Endothelial cell of umbilical vein (primary cell): Measurements from ENCODE around the gene DNAH1. TPM values are rescaled to one million over a fixed set of nuclear protein-coding genes. Genes with fewer than 3 reads are reported as not detected.

ENCODE experiments used
- BruUV-seq: library from RNA; stranded (reverse); fragments of 400-500 nt; replicated peaks from 2 replicates; lab custom pipeline; 2021; lab: Mats Ljungman, UMichigan
- CTCF ChIA-PET: fragments of 300-600, 350-600 bp; sonication (Branson Sonifier 250); formaldehyde crosslinking; loops from one replicate; lab custom pipeline; 2021; ENCODE audit warnings: antibody characterized with exemption, inconsistent platforms; lab: Charles Lee
- POLR2A ChIA-PET: fragments of 300-600, 350-600 bp; sonication (Branson Sonifier 250); formaldehyde crosslinking; loops from one replicate; lab custom pipeline; 2021; ENCODE audit warnings: antibody characterized with exemption, inconsistent platforms; lab: Charles Lee
- DNase-seq: peaks from one replicate; pipeline ENCODE4 v3.0.0-alpha.2; 2011; ENCODE audit warnings: low read depth, low spot score
- FAIRE-seq: peaks from 2 replicates; lab custom pipeline; 2011; peaks lifted over from hg19 to GRCh38; lab: Jason Lieb, UNC
- H2AFZ ChIP-seq: 2 replicates; pipeline ENCODE4 v1.6.0; 2012; ENCODE audit warnings: low read depth, low read length, control low read depth, inconsistent platforms
- H3K27ac ChIP-seq: 2 replicates; pipeline ENCODE4 v1.5.1; 2011; ENCODE audit warnings: low read depth, mild to moderate bottlenecking, control low read depth, low read length, moderate library complexity; ENCODE audit not compliant: insufficient read depth
- H3K27me3 ChIP-seq, 2 experiments: 2 replicates each; pipeline versions ENCODE4 v1.6.0 to v1.6.1; 2011; ENCODE audit warnings: low read length in 2 of 2, mixed read lengths in 1 of 2; ENCODE audit not compliant: control insufficient read depth in 2 of 2, insufficient read depth in 2 of 2
- H3K36me3 ChIP-seq, 2 experiments: 2 replicates in 1 of 2; 3 replicates in 1 of 2; pipeline ENCODE4 v1.5.1; 2011; ENCODE audit warnings: low read length in 2 of 2, mild to moderate bottlenecking in 1 of 2, moderate library complexity in 1 of 2; ENCODE audit not compliant: control insufficient read depth in 2 of 2, insufficient read depth in 2 of 2; ENCODE audit errors: extremely low read depth in 1 of 2
- H3K4me1 ChIP-seq: 3 replicates; pipeline ENCODE4 v1.5.1; 2011; ENCODE audit warnings: mild to moderate bottlenecking, low read length; ENCODE audit not compliant: control insufficient read depth, insufficient read depth; ENCODE audit errors: extremely low read depth
- H3K4me2 ChIP-seq: 2 replicates; pipeline ENCODE4 v1.6.1; 2011; ENCODE audit warnings: low read length, control low read depth, mixed read lengths; ENCODE audit not compliant: insufficient read depth
- H3K4me3 ChIP-seq, 3 experiments: fragments of 200-600 bp in 1 of 3; sonication (generic), shearing (Covaris generic) in 1 of 3; replicated peaks in 1 of 3; 2 replicates each; pipeline ENCODE4 v1.5.1; 2011 to 2016; ENCODE audit warnings: control low read depth in 3 of 3, low read length in 3 of 3, mild to moderate bottlenecking in 2 of 3, inconsistent platforms in 1 of 3, low read depth in 1 of 3, moderate library complexity in 1 of 3; ENCODE audit not compliant: insufficient read depth in 1 of 3
- H3K79me2 ChIP-seq: 2 replicates; pipeline ENCODE4 v1.6.0; 2012; ENCODE audit warnings: low read length, inconsistent platforms; ENCODE audit not compliant: control insufficient read depth, insufficient read depth
- H3K9ac ChIP-seq: replicated peaks from 2 replicates; pipeline ENCODE3; 2011; ENCODE audit warnings: low read length, control low read depth; ENCODE audit not compliant: insufficient read depth; ENCODE audit errors: extremely low read depth
- H3K9me1 ChIP-seq: replicated peaks from 3 replicates; pipeline ENCODE4 v1.6.0; 2011; ENCODE audit warnings: mild to moderate bottlenecking, low read length; ENCODE audit not compliant: control insufficient read depth, insufficient read depth; ENCODE audit errors: extremely low read depth
- H3K9me3 ChIP-seq: replicated peaks from 2 replicates; pipeline ENCODE4 v1.5.1; 2012; ENCODE audit warnings: low read length, inconsistent platforms; ENCODE audit not compliant: control insufficient read depth, insufficient read depth
- H4K20me1 ChIP-seq: replicated peaks from 2 replicates; pipeline ENCODE3; 2011; ENCODE audit warnings: mild to moderate bottlenecking, low read length; ENCODE audit not compliant: control insufficient read depth, insufficient read depth; ENCODE audit errors: extremely low read depth
- EZH2 ChIP-seq: IDR thresholded peaks from 2 replicates; pipeline ENCODE4 v1.6.1; 2012; ENCODE audit warnings: borderline replicate concordance, low read depth, mild to moderate bottlenecking, moderate library complexity, low read length, inconsistent platforms; ENCODE audit not compliant: severe bottlenecking
- FOS ChIP-seq: IDR thresholded peaks from 2 replicates; pipeline ENCODE4 v1.6.1; 2011; ENCODE audit warnings: mild to moderate bottlenecking, low read length, moderate library complexity, borderline replicate concordance; ENCODE audit not compliant: insufficient read depth
- GATA2 ChIP-seq: IDR thresholded peaks from 2 replicates; pipeline ENCODE4 v1.7.0; 2011; ENCODE audit warnings: low read depth, mild to moderate bottlenecking, moderate library complexity, mixed read lengths, low read length; ENCODE audit not compliant: insufficient read length, insufficient read depth
- JUN ChIP-seq: IDR thresholded peaks from 2 replicates; pipeline ENCODE4 v1.6.1; 2011; ENCODE audit warnings: borderline replicate concordance, low read depth; ENCODE audit not compliant: insufficient read length, insufficient read depth
- MYC ChIP-seq: IDR thresholded peaks from one replicate; pipeline ENCODE4 v1.6.1; 2011; ENCODE audit warnings: mild to moderate bottlenecking, low read depth, low read length
- POLR2A ChIP-seq: IDR thresholded peaks from 2 replicates; pipeline ENCODE4 v1.6.1; 2012; ENCODE audit warnings: low read depth, mild to moderate bottlenecking, control low read depth, low read length
- POLR2AphosphoS5 ChIP-seq: IDR thresholded peaks from 2 replicates; pipeline ENCODE4 v1.6.1; 2012; ENCODE audit warnings: low read depth, mild to moderate bottlenecking, control low read depth, low read length, moderate library complexity; ENCODE audit not compliant: insufficient read depth
- dilution Hi-C: fragments of 300-500 bp; cut with MboI; formaldehyde crosslinking; loops from one replicate; pipeline ENCODE4 v1.15.0; 2019; ENCODE audit warnings: low sequenced_read_pairs; ENCODE audit not compliant: extremely low pct_ligation_motif_present
- intact Hi-C: fragments of 100-400 bp; cut with micrococcal nuclease; formaldehyde crosslinking; loops from one replicate; pipeline ENCODE4 v1.10.0; 2022
- polyA plus RNA-seq, 4 experiments: library from polyadenylated mRNA; depleted of rRNA in 3 of 4; stranded (reverse) in 3 of 4; unstranded in 1 of 4; fragments of >200 nt; gene quantifications; 2 replicates each; pipeline versions ENCODE4 v1.2.1 to v1.2.3, GENCODE V29; 2011 to 2012; ENCODE audit warnings: missing spikeins in 1 of 4
- total RNA-seq: library from RNA; stranded (reverse); gene quantifications from 2 replicates; pipeline ENCODE4 v1.2.3, GENCODE V29; 2021
- TF ChIP-seq, protein P1 (sequence below), 2 donors: IDR thresholded peaks; 1 replicate in 1 of 2; 2 replicates in 1 of 2; pipeline ENCODE4 v1.5.1; 2011; ENCODE audit warnings: low read length in 2 of 2, mild to moderate bottlenecking in 2 of 2, moderate library complexity in 2 of 2, control low read depth in 1 of 2, inconsistent platforms in 1 of 2, low read depth in 1 of 2; ENCODE audit not compliant: insufficient read depth in 1 of 2; ENCODE audit errors: extremely low read depth in 1 of 2
- TF ChIP-seq, protein P2 (sequence below): IDR thresholded peaks from 2 replicates; pipeline ENCODE4 v1.6.1; 2011; ENCODE audit not compliant: insufficient read depth, insufficient read length

DNAH1 gene
- total and polyA plus RNA-seq, 2 donors (not counting 3 experiments of a cell fraction or from before 2014, with no cell fraction given): 5.8 to 6.0 TPM

DNA sequence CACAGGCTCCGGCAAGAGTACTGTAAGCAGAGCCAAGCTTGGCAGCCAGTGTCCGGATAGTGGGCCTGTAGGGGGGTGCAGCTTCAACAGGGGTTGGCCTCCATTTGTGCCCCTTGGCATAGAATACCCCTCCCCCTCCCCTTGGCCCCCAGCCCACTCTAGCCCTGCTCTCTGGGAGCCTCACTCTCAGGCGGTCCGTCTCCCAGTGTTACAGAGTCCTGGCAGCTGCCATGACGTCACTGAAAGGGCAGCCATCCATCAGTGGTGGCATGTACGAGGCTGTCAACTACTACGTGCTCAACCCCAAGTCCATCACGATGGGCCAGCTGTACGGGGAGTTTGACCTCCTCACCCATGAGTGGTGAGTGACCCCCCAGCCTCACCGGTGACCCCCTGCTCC is 50.4 kb downstream of the DNAH1 start:
- Histone ChIP-seq H3K4me1 (peaks cover 4% of the 10 kb centered on the region), H3K27me3 (no peaks in the 10 kb centered on the region), H3K4me2 (no peak overlapping the region), H3K4me3 (no peak overlapping the region), H3K27ac (no peak overlapping the region), H3K9me3 (no peaks in the 10 kb centered on the region), H3K9me1 (no peaks in the 10 kb centered on the region), H3K9ac (no peak overlapping the region), H2AFZ (no peak overlapping the region), H3K79me2 (no peaks in the 10 kb centered on the region), H4K20me1 (no peaks in the 10 kb centered on the region), H3K36me3 (no peaks in the 10 kb centered on the region)
- no TSS peak for BruUV-seq
- FAIRE-seq (no peak), DNase-seq (no peak)
- TF ChIP-seq FOS (no peak), POLR2AphosphoS5 (no peak), POLR2A (no peak), GATA2 (no peak), EZH2 (no peak), MYC (no peak), JUN (no peak)
- TF ChIP-seq, protein P1, sequence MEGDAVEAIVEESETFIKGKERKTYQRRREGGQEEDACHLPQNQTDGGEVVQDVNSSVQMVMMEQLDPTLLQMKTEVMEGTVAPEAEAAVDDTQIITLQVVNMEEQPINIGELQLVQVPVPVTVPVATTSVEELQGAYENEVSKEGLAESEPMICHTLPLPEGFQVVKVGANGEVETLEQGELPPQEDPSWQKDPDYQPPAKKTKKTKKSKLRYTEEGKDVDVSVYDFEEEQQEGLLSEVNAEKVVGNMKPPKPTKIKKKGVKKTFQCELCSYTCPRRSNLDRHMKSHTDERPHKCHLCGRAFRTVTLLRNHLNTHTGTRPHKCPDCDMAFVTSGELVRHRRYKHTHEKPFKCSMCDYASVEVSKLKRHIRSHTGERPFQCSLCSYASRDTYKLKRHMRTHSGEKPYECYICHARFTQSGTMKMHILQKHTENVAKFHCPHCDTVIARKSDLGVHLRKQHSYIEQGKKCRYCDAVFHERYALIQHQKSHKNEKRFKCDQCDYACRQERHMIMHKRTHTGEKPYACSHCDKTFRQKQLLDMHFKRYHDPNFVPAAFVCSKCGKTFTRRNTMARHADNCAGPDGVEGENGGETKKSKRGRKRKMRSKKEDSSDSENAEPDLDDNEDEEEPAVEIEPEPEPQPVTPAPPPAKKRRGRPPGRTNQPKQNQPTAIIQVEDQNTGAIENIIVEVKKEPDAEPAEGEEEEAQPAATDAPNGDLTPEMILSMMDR (IDR thresholded peaks at IDR 0.05; ENCODE audit: extremely low read depth in 1 of 2, insufficient read depth in 1 of 2, low read depth in 1 of 2, low read length in 2 of 2): no peak
- TF ChIP-seq, protein P2, sequence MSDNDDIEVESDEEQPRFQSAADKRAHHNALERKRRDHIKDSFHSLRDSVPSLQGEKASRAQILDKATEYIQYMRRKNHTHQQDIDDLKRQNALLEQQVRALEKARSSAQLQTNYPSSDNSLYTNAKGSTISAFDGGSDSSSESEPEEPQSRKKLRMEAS: no peak
- CTCF ChIA-PET: interaction anchor here (0.5 kb wide), 1 partner anchor 29 kb away, joined by 3 read pairs; no protein-coding TSS in a partner anchor
- intact Hi-C loops (no loop called here), dilution Hi-C loops (no loop called here)
- POLR2A ChIA-PET: no interaction called here
